Motor neuron (in vitro differentiated cells): ENCODE results near the gene RGL2. TPM values are rescaled to one million over a fixed set of nuclear protein-coding genes. Genes with fewer than 3 reads are reported as not detected.

Experiments used
- ATAC-seq, 8 experiments: fragments of 200-7000 bp; cut with Tn5 transposase; replicated peaks in 6 of 8; 2 replicates each; pipeline ENCODE4 v1.8.0; 2021; ENCODE audit warnings: mild to moderate bottlenecking in 8 of 8, moderate library complexity in 8 of 8
- H3K27ac ChIP-seq, 2 donors: fragments of 250-450 bp; sonication (Bioruptor Pico); 2 replicates each; pipeline ENCODE4 v1.9.0; 2021; ENCODE audit warnings: antibody characterized with exemption in 2 of 2, mild to moderate bottlenecking in 2 of 2, moderate library complexity in 1 of 2
- H3K4me1 ChIP-seq, 2 donors: fragments of 250-450 bp; sonication (Bioruptor Pico); replicated peaks in 1 of 2; 2 replicates each; pipeline ENCODE4 v1.6.1; 2021; ENCODE audit warnings: antibody characterized with exemption in 2 of 2, mild to moderate bottlenecking in 2 of 2, moderate library complexity in 1 of 2
- H3K4me3 ChIP-seq, 5 donors: fragments of 250-450 bp; sonication (Bioruptor Pico); 2 replicates each; pipeline ENCODE4 v1.9.0; 2021; ENCODE audit warnings: antibody characterized with exemption in 5 of 5, mild to moderate bottlenecking in 5 of 5, moderate library complexity in 4 of 5
- WGBS, 10 experiments: fragments of 450-650 bp; shearing (Covaris generic); methylation state at CpG; one replicate each; pipeline ENCODE4 v1.0.0; 2022; 5-methylcytosine and 5-hydroxymethylcytosine counted together
- in situ Hi-C, 9 experiments: fragments of 400-800 bp; cut with MboI; loops; one replicate each; pipeline ENCODE4 v1.15.0; 2021; ENCODE audit warnings: low sequenced_read_pairs in 9 of 9, low pct_unique_long_range_greater_than_20kb in 2 of 9; ENCODE audit not compliant: unreplicated experiment in 9 of 9
- total RNA-seq, 8 experiments: library from RNA; unstranded; fragments of 300-600 nt; gene quantifications; 2 replicates each; pipeline versions ENCODE4 v1.2.3 to v1.2.4, GENCODE V29; 2022

RGL2 gene
- total RNA-seq, 8 experiments from 2014 or later = 11.4 to 80.6 (median 27.8) TPM

DNA sequence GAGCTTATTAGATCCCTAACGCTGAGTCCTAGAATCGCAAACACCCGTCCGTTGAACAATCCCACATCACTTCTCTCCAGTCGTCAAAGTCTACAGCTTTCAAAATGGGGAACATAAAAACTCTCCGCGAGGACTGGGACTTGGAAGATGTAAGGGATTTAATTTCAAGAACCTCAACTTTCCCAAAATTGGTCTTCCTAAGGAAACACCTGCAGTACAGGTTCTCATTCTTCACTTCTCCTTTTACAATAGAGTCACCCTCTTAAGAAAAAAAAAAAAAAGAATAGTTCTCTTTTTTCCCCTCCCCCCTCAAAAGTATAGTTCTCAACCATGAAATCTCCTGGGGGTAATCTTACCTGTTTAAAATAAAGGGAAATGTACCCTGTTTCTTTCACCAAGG lies 25.4 kb upstream of the RGL2 start:
- Histone ChIP-seq H3K4me1 (peaks cover 9 to 12% of the 10 kb centered on the region in 2 donors), H3K4me3 (peak overlapping the region; percentile 54 to 74 (median 66)), H3K27ac (peak overlapping the region; percentile 36 to 61)
- WGBS, 10 experiments = 22 to 68% (median 36%) methylated on average over 2 to 7 of the region's 7 CpGs; no CpG with 5 or more reads in 2 of the 10 experiments
- in situ Hi-C loops = no loop called here
- ATAC-seq = no peak

DNA sequence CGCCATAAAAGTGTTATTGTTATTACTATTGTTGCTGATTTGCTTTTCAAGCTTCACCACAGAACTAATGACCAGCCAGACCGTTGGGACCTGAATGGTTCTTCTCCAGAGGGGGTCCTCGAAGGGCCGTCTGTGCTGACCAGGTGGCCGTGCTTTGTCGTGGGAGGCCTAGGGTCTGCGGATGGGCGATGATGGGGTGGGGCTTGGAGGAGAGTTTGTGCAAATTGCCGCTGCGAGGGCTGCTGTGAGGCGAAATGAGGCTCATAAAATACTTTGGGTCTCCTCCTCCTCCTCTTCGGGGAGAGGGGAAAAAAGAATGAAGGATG lies 24.8 kb upstream of the RGL2 start:
- in situ Hi-C loops = no loop called here
- peak overlapping the region; percentile 36 to 61 for H3K27ac ChIP-seq
- peak overlapping the region; percentile 54 to 74 (median 66) for H3K4me3 ChIP-seq
- H3K4me1 ChIP-seq = peaks cover 9 to 13% of the 10 kb centered on the region in 2 donors
- 0 to 2% (median 0%) methylated on average over 1 to 9 of the region's 12 CpGs; no CpG with 5 or more reads in 3 of the 10 experiments for WGBS, 10 experiments
- ATAC-seq = peak in 6 of 8 experiments; percentile 1 to 19 (median 8)

DNA sequence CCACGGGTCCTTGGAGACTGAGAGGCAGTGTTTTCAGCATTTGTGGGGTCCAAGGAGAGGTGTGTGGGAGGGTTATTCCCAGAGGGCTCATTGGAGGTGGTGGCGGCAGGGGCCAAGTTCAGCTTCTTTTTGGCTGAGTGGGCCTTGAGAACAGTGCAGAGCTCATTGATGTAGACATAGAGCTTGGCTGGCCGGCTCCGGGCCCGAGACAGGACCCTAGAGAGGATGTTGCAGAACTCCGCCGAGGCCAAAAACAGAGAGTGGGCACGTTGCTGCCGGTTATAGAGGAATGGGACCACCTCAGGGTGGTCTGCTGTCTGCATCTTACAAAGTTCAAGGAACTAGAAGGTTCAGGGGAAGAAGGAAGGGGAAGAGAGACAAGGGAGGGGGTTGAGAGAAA lies 22.5 kb upstream of the RGL2 start:
- Histone ChIP-seq H3K4me3 (no peak overlapping the region), H3K27ac (no peak overlapping the region), H3K4me1 (peaks cover 13 to 17% of the 10 kb centered on the region in 2 donors)
- no peak for ATAC-seq
- WGBS, 10 experiments = 80 to 94% (median 93%) methylated on average over 2 to 7 of the region's 9 CpGs; no CpG with 5 or more reads in 7 of the 10 experiments
- in situ Hi-C loops = no loop called here

DNA sequence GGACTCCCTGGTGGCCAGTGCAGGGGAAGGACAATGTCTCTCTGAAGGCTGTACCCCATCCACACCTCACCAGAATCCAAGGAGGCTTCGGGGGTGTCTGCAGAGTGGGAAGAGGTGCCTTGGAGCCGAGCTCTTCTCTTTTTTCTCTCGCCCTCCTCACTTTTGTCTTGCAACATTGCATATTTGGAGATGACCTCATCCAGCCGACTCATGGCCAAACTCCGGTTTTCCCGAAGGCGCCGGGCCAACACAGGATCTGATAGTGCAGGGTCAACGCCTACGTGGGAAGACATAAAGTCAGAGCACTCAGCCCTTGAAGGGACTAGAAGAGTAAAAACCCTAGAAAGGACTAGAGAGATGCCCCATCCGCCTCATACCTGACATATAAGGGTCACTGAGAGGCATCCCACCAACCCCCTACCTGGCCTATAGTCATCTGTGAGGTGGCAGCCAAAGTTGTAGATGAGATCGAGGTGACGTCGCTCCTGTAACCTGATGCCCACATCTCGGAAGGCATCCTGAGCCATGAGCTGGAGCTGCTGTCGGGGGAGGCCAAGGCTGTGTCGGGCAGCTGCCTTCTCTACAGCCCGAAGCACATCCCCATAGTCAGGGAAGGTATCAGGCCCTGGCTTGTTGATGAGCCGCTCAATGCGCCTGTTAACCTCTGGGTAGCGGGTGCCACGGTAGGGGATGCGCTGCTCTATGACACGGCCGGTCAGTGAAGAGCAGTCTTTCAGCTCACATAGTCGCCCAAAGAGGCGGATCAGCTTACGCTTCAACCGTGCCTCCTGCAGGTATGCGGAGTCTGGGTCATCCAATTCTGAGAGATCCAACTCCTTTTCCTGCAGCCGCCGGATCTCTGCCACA lies 21.8 kb upstream of the RGL2 start:
- no peak overlapping the region for H3K4me3 ChIP-seq
- H3K4me1 ChIP-seq = peaks cover 13 to 17% of the 10 kb centered on the region in 2 donors
- 36 to 100% (median 82%) methylated on average over 1 to 11 of the region's 32 CpGs; no CpG with 5 or more reads in 4 of the 10 experiments for WGBS, 10 experiments
- ATAC-seq = peak in 1 of 8 experiments; percentile 2
- in situ Hi-C loops = no loop called here
- H3K27ac ChIP-seq = no peak overlapping the region

DNA sequence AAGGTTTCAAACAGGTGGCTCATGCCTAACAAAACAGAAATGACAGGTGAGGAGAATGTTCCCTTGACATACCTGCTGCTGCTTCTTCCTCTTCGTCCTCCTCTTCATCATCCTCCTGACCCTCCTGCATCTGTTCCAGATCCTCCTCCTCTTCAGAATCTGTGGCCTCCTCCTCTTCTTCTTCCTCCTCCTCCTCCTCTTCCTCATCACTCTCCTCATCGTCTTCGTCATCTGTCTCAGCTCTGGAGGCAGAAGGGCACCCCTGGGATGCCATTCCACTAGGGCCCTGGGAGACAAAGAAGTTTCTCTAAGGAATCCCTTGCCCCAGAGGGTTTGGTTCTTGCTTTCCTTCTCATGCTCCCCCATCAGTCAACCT lies 21.2 kb upstream of the RGL2 start:
- WGBS, 10 experiments = 66 to 100% (median 80%) methylated on average over 1 to 3 of the region's 3 CpGs; no CpG with 5 or more reads in 3 of the 10 experiments
- H3K4me3 ChIP-seq = no peak overlapping the region
- in situ Hi-C loops = no loop called here
- ATAC-seq = no peak
- no peak overlapping the region for H3K27ac ChIP-seq
- peaks cover 13 to 18% of the 10 kb centered on the region in 2 donors for H3K4me1 ChIP-seq

DNA sequence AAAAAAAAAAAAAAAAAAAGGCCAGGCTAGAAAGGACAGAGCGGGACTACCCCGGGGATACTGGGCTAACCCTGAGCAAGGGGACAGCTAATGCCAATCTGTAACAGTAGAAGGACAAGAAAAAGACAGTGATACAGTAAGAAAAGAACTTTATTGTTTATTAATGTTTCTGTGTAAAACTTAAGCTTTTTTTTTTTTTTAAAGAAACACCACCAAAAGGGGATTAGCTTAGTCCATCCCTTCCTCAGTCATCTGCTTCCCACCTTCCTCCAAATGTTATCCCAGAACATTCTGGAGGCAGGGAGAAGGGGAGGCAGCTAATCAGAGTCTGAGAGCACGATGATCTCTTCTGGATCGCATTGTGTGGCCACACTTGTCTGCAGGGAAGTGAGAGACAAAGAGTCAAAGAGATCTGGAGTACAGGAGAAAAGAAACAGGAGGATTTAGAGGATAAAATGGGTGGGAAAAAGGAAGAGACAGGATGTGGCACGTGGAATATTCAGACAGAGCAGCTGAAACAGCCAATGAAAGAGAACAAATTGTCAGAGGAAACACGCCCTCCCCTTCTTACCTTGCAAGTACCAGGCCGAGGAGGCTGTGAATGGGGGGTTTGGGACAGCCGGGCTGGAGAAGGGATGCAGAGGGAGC lies 19.8 kb upstream of the RGL2 start:
- 30 to 100% (median 46%) methylated on average over 3 to 8 of the region's 8 CpGs for WGBS, 10 experiments
- in situ Hi-C loops = no loop called here

DNA sequence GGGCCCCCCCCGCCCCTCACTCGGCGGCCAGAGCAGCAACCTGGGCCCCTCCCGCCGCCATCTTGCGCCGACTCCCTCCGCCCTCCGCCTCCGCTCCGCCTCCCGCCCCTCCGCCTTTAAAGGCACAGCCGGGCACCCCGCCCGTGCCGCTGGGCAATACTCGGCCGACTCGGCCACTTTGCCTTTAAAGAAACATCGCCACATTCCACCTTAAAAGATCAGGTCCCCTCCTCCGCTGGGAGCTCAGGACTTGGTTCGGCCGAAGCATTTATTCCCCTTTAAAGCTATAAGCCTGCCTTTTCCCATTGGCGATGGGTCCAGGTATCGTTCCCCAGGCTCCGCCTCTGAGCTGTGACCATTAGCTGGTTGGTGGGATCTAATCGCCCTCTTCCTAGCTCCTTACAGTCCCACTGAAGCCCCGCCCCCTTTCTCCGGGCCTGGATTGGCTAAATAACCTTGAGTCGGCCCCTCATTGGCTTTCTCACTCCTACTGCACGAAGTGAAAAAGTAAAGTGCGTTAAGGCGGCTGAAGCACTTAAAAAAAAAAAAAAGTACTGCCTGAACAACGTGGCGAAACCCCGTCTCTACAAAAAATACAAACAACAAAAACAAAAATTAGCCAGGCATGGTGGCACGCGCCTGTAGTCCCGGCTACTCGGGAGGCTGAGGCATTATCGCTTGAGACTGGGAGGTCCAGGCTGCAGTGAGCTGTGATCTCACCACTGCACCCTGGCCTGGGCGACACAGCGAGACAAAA lies 19.1 kb upstream of the RGL2 start, which contains the start of gene ZBTB22:
Gene ZBTB22, minus strand, starts transcription at position 76 of the 757 bp plus-strand sequence. CDS start 828 bp downstream, outside the sequence.
- Histone ChIP-seq H3K4me1 (peaks cover 19 to 22% of the 10 kb centered on the region in 2 donors), H3K4me3 (peak within 1 kb of the TSS; percentile 27 to 59 (median 45)), H3K27ac (peak within 1 kb of the TSS; percentile 62 to 79)
- ATAC-seq = peak; percentile 51 to 89 (median 85)
- in situ Hi-C loops = no loop called here
- WGBS, 10 experiments = 0 to 7% (median 1%) methylated on average over 2 to 25 of the region's 44 CpGs; no CpG with 5 or more reads in 1 of the 10 experiments

More for the DNA sequence above, 19.8 kb upstream of the RGL2 start:
- peaks cover 14 to 20% of the 10 kb centered on the region in 2 donors for H3K4me1 ChIP-seq
- H3K4me3 ChIP-seq = peak overlapping the region in 4 of 5 donors; percentile 43 to 59 (median 48)
- ATAC-seq = no peak
- H3K27ac ChIP-seq = peak overlapping the region in 1 of 2 donors; percentile 79

DNA sequence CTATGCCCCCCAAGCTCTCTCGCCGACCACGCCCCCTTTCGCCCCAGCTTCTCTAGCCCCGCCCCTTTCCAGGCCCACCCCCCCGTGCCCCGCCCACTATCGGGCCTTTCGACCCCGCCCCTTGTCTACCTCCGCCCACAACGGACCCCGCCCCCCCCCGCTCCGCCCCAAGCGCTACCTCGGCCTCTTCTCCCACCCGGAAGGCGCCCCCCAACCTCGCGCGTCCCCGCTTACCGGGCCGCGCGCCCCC lies 18.6 kb upstream of the RGL2 start:
- no CpG with 5 or more reads among the region's 27 CpGs for WGBS, 10 experiments
- Histone ChIP-seq H3K27ac (peak overlapping the region in 1 of 2 donors; percentile 62), H3K4me1 (peaks cover 22 to 24% of the 10 kb centered on the region in 2 donors), H3K4me3 (peak overlapping the region; percentile 27 to 59 (median 45))
- ATAC-seq = no peak
- in situ Hi-C loops = no loop called here

DNA sequence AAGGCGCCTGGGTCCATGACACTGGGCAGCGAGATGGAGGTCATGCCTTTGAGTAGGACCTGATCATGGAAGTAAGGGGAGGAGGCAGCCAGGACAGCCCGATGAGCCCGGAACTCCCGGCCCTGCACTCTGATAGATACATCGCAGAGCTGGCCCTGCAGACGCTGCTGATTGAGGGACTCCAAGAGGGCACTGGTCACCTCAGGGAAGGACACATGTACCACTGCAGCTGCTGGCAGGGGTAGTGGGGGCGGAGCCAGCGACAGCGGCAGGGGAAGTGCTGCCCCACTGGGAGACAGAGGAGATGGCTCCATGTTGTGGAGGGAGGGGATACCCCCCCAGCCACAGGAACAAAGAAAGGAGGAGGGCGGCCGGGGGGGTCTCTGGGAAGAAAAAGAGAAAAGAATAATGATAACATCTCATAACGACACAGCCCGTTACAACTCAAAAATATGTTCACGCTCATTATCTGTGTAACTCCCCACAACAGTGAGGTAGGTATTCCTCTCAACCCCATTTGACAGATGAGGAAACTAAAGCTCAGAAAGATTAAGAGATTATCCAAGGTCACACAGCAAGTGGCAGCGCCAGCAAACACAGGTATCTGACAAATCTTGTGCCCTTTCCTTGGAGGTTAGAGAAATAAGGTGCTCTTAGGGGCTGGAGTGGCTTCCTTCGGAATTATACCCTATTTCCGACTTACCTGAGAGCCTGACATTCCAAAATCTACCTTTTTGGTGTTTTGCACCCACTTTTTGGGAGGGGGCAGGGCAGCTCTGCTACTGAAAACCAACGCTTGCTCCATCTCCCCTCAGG lies 18.1 kb upstream of the RGL2 start:
- peaks cover 22 to 24% of the 10 kb centered on the region in 2 donors for H3K4me1 ChIP-seq
- no peak overlapping the region for H3K27ac ChIP-seq

DNA sequence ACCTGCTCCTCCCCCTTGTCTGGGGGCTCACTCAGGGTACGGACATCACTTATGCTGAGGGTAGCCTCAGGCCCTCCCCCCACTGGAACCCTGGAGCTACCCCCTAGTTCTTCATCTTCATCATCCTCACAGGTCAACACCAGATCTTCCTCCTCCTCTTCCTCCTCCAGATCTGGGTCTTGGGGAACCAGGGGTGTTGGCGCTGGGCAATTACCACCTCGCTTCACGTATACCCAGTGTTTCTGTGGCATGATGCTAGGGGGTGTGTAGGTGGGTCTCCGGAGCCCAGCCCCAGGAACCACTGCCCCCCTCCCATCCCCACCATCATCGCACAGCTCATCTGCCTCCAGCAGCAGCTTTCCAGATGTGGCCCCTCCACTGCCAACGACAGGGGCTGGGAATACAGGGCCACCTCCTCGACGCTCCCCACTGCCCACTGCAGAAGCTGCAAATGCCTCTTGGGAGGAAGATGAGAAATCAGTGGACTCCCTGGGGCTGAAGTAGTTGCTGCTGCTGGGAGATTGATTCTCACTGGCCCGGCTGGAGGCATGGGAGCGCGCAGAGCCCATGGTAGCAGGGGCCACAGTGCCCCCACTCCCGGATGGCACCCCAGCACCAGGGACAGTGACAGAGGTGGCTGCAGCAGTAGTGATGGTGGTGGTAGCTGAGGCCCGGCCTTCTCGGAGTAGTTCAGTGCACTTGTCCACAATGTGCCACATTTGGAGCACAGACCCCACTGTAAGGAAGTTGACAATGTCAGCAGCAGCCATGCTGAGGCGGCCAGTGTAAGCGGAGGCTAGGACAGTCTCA lies 17.3 kb upstream of the RGL2 start:
- no peak for ATAC-seq
- WGBS, 10 experiments = 67 to 100% (median 94%) methylated on average over 1 to 12 of the region's 17 CpGs; no CpG with 5 or more reads in 5 of the 10 experiments
- H3K4me3 ChIP-seq = no peak overlapping the region
- peaks cover 19 to 21% of the 10 kb centered on the region in 2 donors for H3K4me1 ChIP-seq
- in situ Hi-C loops = no loop called here
- H3K27ac ChIP-seq = no peak overlapping the region

More for the DNA sequence above, 18.1 kb upstream of the RGL2 start:
- H3K4me3 ChIP-seq = peak overlapping the region; percentile 27 to 59 (median 45)
- 61 to 88% (median 78%) methylated on average over 1 to 11 of the region's 19 CpGs; no CpG with 5 or more reads in 2 of the 10 experiments for WGBS, 10 experiments
- in situ Hi-C loops = no loop called here
- ATAC-seq = no peak

DNA sequence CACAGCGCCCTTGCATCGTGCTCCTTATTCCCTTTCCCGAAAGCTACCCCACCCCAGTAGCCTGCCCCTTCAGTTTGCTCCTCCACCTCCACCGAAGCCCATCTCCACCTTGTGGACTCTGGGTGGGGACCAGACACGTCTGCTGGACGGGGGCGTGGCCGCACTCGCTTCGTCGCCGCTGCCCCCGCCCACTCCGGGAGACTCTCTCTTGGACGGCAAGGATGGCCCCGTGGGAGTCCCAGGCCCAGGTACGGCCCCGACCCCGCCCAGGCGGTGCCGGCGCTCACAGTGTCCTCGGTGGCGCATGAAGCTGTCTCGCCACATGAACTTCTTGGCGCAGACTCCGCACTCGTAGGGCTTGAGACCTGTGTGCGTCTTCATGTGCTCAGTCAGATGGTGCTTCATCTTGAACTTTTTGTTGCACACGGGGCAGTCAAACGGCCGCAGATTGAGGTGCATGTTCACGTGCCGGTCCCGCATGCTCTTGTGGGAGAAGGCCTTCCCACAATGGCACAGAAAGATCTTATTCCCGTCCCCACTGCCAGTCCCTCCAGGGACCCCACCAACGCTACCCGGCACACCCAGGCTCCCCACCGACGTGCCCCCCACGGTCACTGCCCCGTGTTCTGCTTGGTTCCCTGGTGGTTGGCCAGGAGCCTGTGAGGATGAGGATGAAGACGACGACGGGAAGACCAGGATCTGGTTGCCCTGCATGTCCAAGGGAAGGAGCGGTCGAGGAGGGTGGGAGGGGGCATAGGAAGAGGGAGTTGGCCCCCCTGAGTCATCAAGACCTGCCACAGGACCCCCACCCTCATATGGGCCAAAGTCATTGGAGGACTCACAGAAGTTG lies 16.4 kb upstream of the RGL2 start:
- Histone ChIP-seq H3K4me1 (peaks cover 19 to 21% of the 10 kb centered on the region in 2 donors), H3K27ac (no peak overlapping the region), H3K4me3 (peak overlapping the region in 1 of 5 donors; percentile 64)
- peak in 2 of 8 experiments; percentile 0 to 14 for ATAC-seq
- 0 to 100% (median 60%) methylated on average over 1 to 8 of the region's 47 CpGs; no CpG with 5 or more reads in 5 of the 10 experiments for WGBS, 10 experiments
- in situ Hi-C loops = no loop called here
